Stimulated activated CD8-positive, alpha-beta memory T cell treated with anti-CD3 and anti-CD28 coated beads, Interleukin-15, amount 100 ng/mL, for 1 hour (primary cell): ENCODE measurements around the gene KANSL3.
A peak's percentile ranks its signal among the peaks of the same experiment; 100 is the strongest.
"Not testable (repeated sequence)": the region's sequence is repeated elsewhere in the genome, so short reads cannot be mapped to it uniquely, and the experiment has no call there.

Experiments used
- DNase-seq: peaks from one replicate; pipeline ENCODE4 v3.0.0-alpha.2; 2020; ENCODE audit warnings: low read depth

The KANSL3 gene

GRCh38 chr2:96638144-96639121 lies at the start of gene KANSL3:
Gene KANSL3, minus strand, starts transcription at chr2:96638312. Its CDS starts 1,177 bp downstream, at chr2:96637135.
- DNase-seq: peak; percentile 82

GRCh38 chr2:96687266-96687665 lies 49.2 kb upstream of the KANSL3 start:
- no peak for DNase-seq

GRCh38 chr2:96685577-96686459 lies 47.7 kb upstream of the KANSL3 start:
- no peak for DNase-seq

GRCh38 chr2:96684883-96685576 lies 46.9 kb upstream of the KANSL3 start:
- DNase-seq: no peak

GRCh38 chr2:96683972-96684820 lies 46.1 kb upstream of the KANSL3 start:
- no peak for DNase-seq

- DNase-seq: no peak
Observed at GRCh38 chr2:96683307-96683706, 45.2 kb upstream of the KANSL3 start.

- DNase-seq: no peak
Observed at GRCh38 chr2:96681540-96681939, 43.4 kb upstream of the KANSL3 start.

- no peak for DNase-seq
Observed at GRCh38 chr2:96680561-96681141, 42.5 kb upstream of the KANSL3 start.

- DNase-seq: no peak
Observed at GRCh38 chr2:96679848-96680247, 41.7 kb upstream of the KANSL3 start.

- DNase-seq: no peak
Observed at GRCh38 chr2:96669539-96670215, 31.6 kb upstream of the KANSL3 start.

GRCh38 chr2:96668771-96669170 lies 30.7 kb upstream of the KANSL3 start:
- no peak for DNase-seq

- DNase-seq: not testable (repeated sequence)
Observed at GRCh38 chr2:96665717-96666116, 27.6 kb upstream of the KANSL3 start.

- no peak for DNase-seq
Observed at GRCh38 chr2:96665083-96665569, 27.0 kb upstream of the KANSL3 start.

- DNase-seq: no peak
Observed at GRCh38 chr2:96664366-96664925, 26.3 kb upstream of the KANSL3 start.

- no peak for DNase-seq
Observed at GRCh38 chr2:96663829-96664228, 25.7 kb upstream of the KANSL3 start.

- DNase-seq: no peak
Observed at GRCh38 chr2:96663177-96663576, 25.1 kb upstream of the KANSL3 start.

GRCh38 chr2:96662360-96662759 lies 24.2 kb upstream of the KANSL3 start:
- no peak for DNase-seq

GRCh38 chr2:96661324-96661723 lies 23.2 kb upstream of the KANSL3 start:
- no peak for DNase-seq

GRCh38 chr2:96656540-96656939 lies 18.4 kb upstream of the KANSL3 start:
- no peak for DNase-seq

GRCh38 chr2:96655526-96655925 lies 17.4 kb upstream of the KANSL3 start:
- no peak for DNase-seq
